HFFc6 (cell line): Measurements from ENCODE around the gene NLN. TPM values are rescaled to one million over a fixed set of nuclear protein-coding genes. Genes with fewer than 3 reads are reported as not detected.
A peak's percentile ranks its signal among the peaks of the same experiment; 100 is the strongest.
"Not testable (repeated sequence)": the region's sequence is repeated elsewhere in the genome, so short reads cannot be mapped to it uniquely, and the experiment has no call there.

Experiments
- DNase-seq: peaks from one replicate; pipeline ENCODE4 v3.0.0-alpha.2; 2018
- H3K27ac Mint-ChIP-seq: 2 replicates; pipeline ENCODE4 v1.8.0; 2020; ENCODE audit warnings: mild to moderate bottlenecking, mixed read lengths
- H3K27me3 Mint-ChIP-seq: 2 replicates; pipeline ENCODE4 v1.8.0; 2021; ENCODE audit warnings: mild to moderate bottlenecking, moderate library complexity, mixed read lengths; ENCODE audit not compliant: insufficient read depth
- H3K36me3 Mint-ChIP-seq: 2 replicates; pipeline ENCODE4 v1.8.0; 2021; ENCODE audit warnings: low read depth, mixed read lengths
- H3K4me1 Mint-ChIP-seq: 2 replicates; pipeline ENCODE4 v1.8.0; 2020; ENCODE audit warnings: low read depth, mixed read lengths
- H3K4me3 Mint-ChIP-seq: 2 replicates; pipeline ENCODE4 v1.8.0; 2020; ENCODE audit warnings: mild to moderate bottlenecking, moderate library complexity, mixed read lengths
- H3K9me3 Mint-ChIP-seq: 2 replicates; pipeline ENCODE4 v1.8.0; 2020; ENCODE audit warnings: mild to moderate bottlenecking, mixed read lengths
- total RNA-seq, 6 experiments: library from RNA; stranded (reverse); fragmentation: NEBNext Ultra II Directional; extraction: Animal tissue kit (Norgen Biotek cat#: 25700); gene quantifications; 2 replicates in 1 of 6; 3 replicates in 5 of 6; pipeline ENCODE4 v1.2.3, GENCODE V29; 2021
- TF ChIP-seq, protein P1 (sequence below): fragments of 200-600 bp; sonication (generic); IDR thresholded peaks from 2 replicates; pipeline ENCODE4 v1.5.0; 2021; ENCODE audit warnings: antibody characterized with exemption, mild to moderate bottlenecking

NLN gene
- total RNA-seq, 6 experiments from 2014 or later, result 47.9 to 62.0 (median 57.1) TPM

DNA sequence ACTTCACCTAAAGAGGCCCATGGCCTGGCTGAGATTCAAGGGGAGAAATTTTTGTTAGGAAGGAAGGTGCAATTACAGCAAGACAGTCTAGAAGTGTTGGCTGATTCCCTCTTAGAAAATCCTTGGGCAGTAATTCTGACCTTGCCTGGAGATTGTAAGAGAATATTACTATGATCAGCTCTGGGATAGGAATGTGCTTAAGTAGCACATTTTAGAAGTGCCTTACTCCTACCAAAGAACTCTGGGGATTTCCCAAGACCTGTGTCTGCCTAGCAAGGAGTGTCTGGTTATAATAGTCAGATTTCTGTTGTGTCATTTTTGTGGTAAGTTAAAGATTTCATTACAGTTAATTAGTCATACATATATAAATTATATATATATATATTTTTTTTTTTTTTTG is 52.3 kb downstream of the NLN start:
- no peaks in the 10 kb centered on the region for H3K9me3 Mint-ChIP-seq
- TF ChIP-seq, protein P1, sequence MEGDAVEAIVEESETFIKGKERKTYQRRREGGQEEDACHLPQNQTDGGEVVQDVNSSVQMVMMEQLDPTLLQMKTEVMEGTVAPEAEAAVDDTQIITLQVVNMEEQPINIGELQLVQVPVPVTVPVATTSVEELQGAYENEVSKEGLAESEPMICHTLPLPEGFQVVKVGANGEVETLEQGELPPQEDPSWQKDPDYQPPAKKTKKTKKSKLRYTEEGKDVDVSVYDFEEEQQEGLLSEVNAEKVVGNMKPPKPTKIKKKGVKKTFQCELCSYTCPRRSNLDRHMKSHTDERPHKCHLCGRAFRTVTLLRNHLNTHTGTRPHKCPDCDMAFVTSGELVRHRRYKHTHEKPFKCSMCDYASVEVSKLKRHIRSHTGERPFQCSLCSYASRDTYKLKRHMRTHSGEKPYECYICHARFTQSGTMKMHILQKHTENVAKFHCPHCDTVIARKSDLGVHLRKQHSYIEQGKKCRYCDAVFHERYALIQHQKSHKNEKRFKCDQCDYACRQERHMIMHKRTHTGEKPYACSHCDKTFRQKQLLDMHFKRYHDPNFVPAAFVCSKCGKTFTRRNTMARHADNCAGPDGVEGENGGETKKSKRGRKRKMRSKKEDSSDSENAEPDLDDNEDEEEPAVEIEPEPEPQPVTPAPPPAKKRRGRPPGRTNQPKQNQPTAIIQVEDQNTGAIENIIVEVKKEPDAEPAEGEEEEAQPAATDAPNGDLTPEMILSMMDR, result no peak
- H3K27ac Mint-ChIP-seq, result peak overlapping the region; percentile 63
- DNase-seq, result peak; percentile 63
- H3K4me3 Mint-ChIP-seq, result no peak overlapping the region
- peaks cover 57% of the 10 kb centered on the region for H3K4me1 Mint-ChIP-seq
- H3K27me3 Mint-ChIP-seq, result no peaks in the 10 kb centered on the region
- peaks cover 20% of the 10 kb centered on the region for H3K36me3 Mint-ChIP-seq

DNA sequence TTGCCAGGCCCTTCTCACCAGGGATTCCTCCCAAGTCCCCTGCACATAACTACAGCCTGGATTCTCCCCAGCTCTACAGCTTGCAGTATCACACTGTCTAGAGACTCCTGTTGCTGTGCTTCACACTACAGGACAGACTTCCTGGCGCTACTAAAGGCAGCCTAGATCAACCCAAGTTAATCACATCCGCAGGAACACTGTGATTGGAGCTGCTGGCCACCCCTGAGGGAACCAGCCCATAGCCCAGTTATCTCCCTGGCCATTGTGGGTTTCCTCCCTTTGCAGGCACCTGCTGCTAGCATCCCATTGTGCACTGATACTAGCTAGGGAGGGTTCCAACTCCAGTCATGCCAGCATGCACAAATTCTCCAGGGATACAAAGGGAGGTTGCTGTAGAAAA is 53.5 kb downstream of the NLN start:
- Mint-ChIP-seq H3K4me3 (no peak overlapping the region), H3K4me1 (peaks cover 46% of the 10 kb centered on the region), H3K9me3 (no peaks in the 10 kb centered on the region), H3K36me3 (peaks cover 21% of the 10 kb centered on the region), H3K27ac (no peak overlapping the region), H3K27me3 (no peaks in the 10 kb centered on the region)
- TF ChIP-seq, protein P1, result no peak
- DNase-seq, result no peak

- H3K27ac Mint-ChIP-seq, result peak overlapping the region; percentile 45
- peaks cover 43% of the 10 kb centered on the region for H3K4me1 Mint-ChIP-seq
- no peaks in the 10 kb centered on the region; the same call in 1 of the 2 replicates for H3K27me3 Mint-ChIP-seq
- H3K9me3 Mint-ChIP-seq, result no peaks in the 10 kb centered on the region
- peak; percentile 41 for DNase-seq
- TF ChIP-seq, protein P1, result no peak
- H3K36me3 Mint-ChIP-seq, result peaks cover 32% of the 10 kb centered on the region
- no peak overlapping the region for H3K4me3 Mint-ChIP-seq
Measured at GRCh38 chr5:65776441-65777141, 54.6 kb downstream of the NLN start.

- Mint-ChIP-seq H3K27ac (no peak overlapping the region), H3K4me3 (no peak overlapping the region), H3K4me1 (peaks cover 43% of the 10 kb centered on the region), H3K36me3 (peaks cover 42% of the 10 kb centered on the region), H3K9me3 (no peaks in the 10 kb centered on the region), H3K27me3 (no peaks in the 10 kb centered on the region; the same call in 1 of the 2 replicates)
- TF ChIP-seq, protein P1, result no peak
- DNase-seq, result no peak
Measured at GRCh38 chr5:65778126-65778525, 56.1 kb downstream of the NLN start.

DNA sequence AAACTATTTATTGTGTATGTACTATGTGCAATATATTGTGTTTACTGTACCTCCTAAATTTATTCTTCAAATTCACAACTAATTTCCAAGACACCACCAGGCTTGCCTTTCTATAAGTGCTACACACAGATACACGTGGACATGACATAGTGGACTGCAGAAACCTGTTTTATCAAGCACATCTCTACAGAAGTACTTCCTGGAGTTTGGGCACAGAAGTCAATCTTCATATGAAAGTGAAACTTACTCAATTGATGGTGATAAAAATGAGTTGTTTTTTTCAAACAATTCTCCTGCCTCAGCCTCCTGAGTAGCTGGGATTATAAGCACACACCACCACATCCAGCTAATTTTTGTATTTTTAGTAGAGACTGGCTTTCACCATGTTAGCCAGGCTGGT is 57.6 kb downstream of the NLN start:
- no peak for DNase-seq
- TF ChIP-seq, protein P1, result no peak
- Mint-ChIP-seq H3K27me3 (no peaks in the 10 kb centered on the region; the same call in 1 of the 2 replicates), H3K9me3 (no peaks in the 10 kb centered on the region), H3K4me1 (peaks cover 33% of the 10 kb centered on the region), H3K27ac (no peak overlapping the region), H3K36me3 (peaks cover 42% of the 10 kb centered on the region), H3K4me3 (no peak overlapping the region)

DNA sequence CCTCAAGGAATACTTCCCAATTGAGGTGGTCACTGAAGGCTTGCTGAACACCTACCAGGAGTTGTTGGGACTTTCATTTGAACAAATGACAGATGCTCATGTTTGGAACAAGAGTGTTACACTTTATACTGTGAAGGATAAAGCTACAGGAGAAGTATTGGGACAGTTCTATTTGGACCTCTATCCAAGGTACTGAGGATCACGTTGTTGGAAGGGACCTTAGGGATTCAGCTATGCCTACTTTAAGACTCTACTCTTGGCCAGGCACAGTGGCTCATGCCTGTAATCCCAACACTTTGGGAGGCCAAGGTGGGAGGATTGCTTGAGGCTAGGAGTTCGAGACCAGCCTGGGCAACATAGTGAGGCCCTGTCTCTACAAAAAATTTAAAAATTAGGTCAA is 66.3 kb downstream of the NLN start:
- H3K4me1 Mint-ChIP-seq, H3K9me3 Mint-ChIP-seq, H3K27me3 Mint-ChIP-seq, DNase-seq, H3K4me3 Mint-ChIP-seq, H3K27ac Mint-ChIP-seq: not testable (repeated sequence)
- peaks cover 26% of the 10 kb centered on the region for H3K36me3 Mint-ChIP-seq
